HG02610 (cell line): ENCODE results near the gene ANGPT4.

Source experiments
- ATAC-seq: cut with Tn5 transposase; IDR thresholded peaks from one replicate; pipeline ENCODE4 v1.9.1; 2021; ENCODE audit warnings: mild to moderate bottlenecking, moderate library complexity; ENCODE audit not compliant: unreplicated experiment

ANGPT4 gene

DNA sequence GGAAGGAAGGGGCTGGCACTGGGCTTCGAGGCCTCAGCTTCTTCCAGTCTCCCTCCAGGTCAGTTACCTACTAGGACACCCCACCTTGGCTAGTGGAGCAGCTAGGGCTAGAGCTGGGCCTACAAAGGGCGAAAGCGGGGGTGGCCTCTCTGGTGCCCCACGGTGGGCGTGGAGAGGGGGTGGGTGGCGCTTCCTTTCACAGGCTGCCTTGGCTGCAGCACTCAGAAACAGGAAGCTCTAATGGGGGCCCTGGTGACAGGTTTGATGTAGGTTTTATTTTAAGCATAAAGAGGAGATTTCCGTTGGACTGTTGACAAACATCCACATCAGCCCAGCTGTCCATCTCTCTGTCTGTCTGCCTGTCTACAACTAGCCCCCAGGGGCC lies 69.2 kb downstream of the ANGPT4 start:
- ATAC-seq, result no peak

DNA sequence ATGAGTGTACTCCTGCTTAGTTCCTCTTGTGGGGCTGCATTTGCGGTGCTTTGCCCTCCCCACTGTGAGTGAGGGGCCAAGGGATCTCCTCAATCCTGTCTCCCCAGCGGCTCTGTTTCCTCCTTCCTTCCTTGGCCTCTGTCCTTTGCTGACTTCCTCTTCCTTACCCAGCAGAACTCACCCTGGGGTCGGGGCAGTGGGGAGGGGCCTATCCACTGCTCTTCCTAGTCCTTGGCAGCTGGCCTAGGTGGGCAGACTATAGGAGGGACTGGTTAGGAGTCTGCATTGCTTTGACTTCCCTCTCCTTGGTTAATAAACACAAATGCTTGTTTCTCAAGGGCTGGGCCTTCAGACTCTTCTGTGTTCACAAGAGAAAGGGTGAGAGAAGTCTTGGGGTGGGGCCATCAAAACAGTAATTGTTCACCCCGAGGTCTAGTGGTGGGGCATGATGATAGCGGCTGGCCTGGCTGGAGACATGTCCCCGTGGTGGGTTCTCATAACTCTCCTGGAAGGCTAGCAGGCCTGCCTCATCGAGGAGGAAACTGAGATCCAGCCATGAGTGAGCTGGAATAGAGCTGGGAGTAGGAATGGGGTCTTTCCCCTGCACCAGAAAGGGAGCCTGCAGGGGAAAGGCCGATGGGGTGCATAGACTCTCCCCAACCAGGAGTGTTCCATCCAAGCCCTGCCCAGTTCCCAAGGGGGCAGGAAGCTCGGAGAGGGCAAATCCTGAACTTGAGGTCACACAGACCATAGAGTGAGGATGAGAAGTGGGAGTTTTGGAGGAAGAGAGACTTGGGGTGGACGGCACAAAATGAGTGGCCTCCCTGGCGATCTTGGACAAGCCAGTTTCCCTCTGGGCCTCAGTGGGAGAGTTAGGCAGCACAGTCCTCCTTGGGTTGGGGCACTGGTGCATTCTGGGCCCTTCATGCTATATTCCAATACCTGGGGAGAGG lies 69.9 kb downstream of the ANGPT4 start:
- ATAC-seq, result no peak

DNA sequence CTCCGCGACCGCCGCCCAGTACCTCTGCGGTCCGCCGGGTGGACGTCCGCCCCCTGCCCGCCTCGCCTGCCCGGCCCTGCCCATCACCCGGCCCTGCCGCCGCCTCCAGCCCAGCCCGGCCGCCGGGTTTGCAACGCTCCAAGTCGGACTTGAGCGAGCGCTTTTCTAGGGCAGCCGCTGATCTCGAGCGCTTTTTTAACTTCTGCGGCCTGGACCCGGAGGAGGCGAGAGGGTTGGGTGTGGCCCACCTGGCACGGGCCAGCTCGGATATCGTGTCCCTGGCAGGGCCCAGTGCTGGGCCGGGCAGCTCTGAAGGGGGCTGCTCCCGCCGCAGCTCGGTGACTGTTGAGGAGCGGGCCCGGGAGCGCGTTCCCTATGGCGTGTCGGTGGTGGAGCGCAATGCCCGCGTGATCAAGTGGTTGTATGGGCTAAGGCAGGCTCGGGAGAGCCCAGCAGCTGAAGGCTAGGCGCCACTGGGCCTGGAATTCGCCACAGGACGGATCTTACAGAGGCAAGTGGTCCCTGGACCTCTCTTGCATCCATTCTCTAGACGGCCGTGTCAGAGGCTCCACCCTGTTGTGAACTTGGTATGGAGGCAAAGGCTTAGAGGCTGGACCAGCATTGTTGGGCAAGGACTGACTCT lies 70.8 kb downstream of the ANGPT4 start:
- no peak for ATAC-seq

DNA sequence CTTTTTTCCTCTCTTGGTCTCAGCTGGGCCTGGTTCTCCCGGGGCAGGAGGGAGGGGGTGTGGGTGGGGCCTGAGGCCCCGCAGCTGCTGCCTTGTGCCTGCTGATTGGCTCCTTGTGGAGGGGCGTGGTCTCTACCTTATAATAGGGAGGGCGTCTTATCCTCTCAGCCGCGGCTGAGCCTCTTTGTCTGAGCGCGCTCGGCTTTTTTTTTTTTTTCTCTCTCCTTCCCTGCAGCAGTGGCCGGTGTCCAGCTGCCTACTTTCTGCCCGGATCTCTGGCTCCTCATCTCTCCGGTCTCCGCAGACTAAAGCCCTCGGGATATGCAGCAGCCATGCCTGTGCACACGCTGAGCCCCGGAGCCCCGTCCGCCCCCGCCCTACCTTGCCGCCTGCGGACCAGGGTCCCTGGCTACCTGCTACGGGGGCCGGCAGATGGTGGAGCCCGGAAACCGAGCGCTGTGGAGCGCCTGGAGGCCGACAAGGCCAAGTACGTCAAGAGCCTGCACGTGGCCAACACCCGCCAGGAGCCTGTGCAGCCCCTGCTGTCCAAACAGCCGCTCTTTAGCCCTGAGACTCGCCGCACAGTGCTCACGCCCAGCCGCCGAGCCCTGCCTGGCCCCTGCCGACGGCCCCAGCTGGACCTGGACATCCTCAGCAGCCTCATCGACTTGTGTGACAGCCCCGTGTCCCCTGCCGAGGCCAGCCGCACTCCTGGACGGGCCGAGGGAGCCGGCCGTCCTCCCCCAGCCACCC lies 71.5 kb downstream of the ANGPT4 start:
- ATAC-seq, result peak; percentile 97

- no peak for ATAC-seq
These were observed 72.2 kb downstream of the ANGPT4 start for GRCh38 chr20:843912-844311.

DNA sequence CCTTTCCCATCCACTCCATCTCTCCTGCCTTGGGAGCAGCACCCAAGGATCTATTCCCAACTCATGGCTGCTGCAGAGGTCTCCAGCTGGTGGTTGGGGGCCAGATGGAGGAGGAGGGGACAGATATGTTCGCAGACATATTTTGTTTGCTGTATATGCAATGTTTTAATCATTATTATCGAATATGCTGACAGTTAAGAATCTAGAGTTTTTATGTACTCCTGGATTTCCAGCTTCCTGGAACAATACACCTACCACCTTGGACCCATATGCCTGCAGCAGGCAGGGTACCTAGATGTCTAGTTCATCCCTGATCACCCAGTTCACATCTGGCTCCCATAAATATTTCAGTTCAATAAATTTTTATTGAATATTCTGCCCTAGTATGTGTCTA lies 73.6 kb downstream of the ANGPT4 start:
- no peak for ATAC-seq

DNA sequence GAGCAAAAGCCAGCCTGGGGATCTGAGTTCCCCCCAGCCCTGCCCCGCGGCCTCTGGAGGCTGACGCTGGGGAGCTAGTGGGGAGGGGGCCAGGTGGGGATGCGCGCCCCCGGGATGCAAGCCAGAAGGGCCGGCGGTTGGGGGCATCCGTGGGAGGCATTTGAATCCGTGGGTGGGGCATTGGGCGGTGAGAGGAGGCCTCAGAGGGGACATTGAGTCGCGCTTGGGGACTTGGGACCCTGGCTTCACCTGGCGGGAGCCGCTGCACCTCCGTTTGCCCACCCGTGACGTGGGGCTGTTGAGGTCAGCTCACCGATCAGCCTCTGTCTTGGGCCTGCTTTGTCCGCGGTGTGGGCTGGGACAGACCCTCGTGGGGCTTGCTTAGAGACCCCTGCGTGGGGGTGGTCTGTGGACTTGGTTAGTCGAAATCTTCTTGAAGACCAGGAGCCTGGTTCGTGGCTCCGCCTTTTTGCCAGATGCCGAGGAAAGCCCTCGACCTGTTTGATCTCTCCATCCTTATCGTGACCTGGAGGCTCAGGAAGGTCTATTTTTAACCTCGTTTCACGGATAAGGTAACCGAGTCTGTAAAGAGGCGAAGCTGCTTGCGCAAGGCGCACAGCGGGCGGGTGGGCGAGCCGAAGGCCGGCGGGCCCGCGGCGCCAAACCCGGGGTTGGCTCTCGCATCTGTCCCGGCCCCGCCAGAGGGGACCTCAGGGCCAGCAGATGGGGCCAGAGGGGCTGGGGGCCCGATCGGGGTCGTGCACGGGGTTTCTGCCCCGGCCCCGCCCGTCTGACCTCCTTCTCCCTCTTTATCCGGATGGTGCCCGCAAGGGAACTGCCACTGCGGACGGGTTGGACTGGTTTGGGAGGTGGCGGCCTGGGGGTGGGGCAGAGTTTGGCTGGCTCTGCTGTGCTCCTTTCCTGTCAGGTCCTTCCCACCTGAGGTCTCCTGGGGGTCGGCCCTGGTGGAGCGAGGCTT lies 74.3 kb downstream of the ANGPT4 start:
- no peak for ATAC-seq

DNA sequence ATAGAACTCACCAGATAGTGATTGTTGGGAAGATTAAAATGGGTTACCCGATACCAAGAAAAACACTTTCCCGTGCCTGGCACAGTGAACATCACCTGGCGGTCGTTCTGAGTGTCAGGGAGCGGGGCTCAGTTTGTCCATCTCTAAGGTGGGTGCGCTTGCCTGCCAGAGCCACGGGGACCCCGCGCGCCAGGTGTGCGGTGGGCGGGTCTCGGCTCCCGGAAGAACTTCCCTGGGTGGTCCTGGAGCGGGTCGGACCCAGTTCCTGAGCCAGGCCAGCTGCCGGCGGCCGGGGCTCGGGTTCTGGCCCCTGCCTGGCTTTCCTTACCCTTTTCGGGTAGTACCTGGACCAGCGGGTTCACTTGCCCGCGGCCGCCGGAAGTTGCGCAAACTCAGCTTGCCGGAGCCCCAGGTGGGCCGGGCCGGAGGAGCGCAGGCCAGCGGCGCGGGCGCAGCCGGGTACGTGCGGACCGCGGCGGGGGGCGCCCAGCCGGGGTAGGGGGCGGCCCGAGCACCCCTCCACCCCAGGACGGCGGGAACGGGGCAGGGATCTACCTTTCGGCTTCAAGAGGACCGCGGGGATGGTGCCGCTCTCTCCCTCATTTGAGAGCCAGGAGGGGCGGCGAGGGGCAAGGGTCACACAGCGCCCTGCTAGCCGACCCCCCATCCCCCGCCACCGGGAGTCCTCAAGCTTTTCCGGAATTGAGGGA lies 75.1 kb downstream of the ANGPT4 start:
- ATAC-seq, result no peak

DNA sequence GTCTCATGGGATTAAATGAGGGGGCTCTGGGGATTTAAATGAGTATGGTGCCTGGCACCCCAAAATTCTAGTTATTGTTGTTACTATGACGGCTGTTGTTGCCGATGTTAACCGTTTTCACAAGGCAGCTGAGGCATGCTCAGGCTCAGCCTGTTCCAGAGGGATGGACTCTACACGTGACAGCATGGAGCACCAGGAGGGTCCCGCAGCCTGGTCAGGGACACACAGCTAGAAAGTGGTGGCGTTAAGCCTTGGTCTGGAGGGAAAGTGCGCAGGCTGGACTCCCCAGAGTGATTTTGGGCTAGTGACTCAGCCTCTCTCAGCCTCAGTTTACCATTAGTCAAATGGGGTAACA lies 75.7 kb downstream of the ANGPT4 start:
- ATAC-seq, result no peak

- ATAC-seq, result no peak
These were observed 76.5 kb downstream of the ANGPT4 start for GRCh38 chr20:839626-840025.

DNA sequence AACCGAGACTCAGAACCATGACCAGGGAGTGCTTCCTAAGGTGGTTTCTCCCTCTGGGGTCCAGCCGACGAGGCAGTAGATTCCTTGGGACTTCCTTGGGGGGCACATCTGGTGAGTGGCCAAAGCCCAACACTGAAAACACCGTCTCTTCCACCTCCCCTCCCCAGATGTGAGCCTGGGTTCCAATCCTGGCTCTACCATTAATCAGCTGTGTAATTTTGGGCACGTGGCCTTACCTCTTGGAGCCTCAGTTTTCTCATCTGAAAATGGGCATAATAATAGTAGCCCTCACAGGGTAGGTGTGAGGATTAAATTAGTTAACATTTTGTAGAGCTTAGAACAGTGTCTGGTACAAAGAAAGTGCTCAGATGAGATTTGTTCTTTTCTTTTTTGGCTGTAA lies 77.1 kb downstream of the ANGPT4 start:
- ATAC-seq, result no peak

DNA sequence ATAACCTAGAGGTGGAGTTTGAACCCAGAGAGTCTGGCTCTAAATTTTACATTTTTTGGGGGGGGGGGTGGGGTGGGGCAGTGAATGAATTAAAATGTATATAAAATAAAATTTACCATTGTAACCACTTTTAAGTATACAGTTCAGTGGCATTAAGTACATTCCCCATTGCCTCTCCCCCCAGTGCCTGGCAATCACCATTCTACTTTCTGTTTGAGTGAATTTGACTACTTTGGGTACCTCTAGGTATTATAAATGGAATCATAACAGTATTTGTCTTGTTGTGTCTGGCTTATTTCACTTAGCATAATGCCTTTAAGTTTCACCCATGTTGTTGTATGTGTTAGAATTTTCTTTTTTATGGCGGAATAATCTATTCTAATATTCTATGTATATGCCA lies 79.9 kb downstream of the ANGPT4 start:
- no peak for ATAC-seq

DNA sequence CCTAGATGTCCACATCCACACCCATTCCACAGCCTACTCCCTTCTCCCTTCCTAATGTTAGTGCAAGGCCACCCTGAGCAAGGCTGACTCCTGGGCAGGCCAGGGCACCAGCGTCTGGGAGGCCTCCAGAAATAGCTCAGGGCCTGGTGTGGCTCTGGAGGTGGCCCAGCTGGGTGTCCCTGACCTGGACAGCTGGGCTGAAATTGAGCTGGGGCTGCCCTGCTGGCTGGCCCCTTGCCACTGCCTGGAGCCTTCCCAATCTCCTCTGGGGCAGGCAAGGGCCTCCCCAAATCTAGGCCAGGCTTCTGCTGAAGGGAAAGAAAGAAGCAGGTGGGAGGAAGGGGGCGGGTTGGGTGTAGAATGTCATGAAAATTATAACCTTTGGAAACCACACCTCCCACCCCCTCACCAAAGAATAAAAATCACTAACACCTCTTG lies 80.5 kb downstream of the ANGPT4 start:
- no peak for ATAC-seq

DNA sequence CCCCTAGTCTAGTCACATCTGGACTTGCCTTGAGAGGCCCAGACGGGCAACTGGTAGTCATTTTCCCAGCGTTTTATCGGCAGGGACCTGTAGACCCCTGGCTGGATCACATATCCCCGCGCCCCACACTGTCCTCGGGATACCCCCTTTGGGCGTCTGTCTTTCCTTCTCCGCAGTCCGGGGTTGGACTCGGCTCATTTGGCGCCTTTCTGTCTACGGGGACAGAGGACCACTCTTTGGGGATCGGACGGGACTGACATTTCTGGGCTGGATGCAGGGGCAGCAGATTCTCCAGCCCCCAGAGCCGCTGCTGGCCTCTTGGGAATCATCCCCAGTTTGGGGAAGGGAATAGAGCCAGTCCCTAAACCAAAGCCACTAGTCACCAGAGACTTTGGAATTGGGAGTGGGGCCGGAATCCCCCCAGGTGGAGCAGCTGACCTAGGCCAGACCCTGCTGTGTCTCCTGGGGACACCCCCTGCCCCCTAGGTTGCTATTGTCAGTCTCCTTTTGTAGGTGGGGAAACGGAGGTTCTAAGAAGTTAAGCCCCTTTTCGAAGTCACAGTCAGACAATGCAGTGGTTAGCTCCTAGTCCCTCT lies 81.9 kb downstream of the ANGPT4 start:
- no peak for ATAC-seq

GRCh38 chr20:833450-834150 lies 82.5 kb downstream of the ANGPT4 start, which contains the start of gene FAM110A:
Gene FAM110A, plus strand, starts transcription at chr20:833715. Its CDS starts 11,090 bp downstream, at chr20:844805.
- ATAC-seq, result peak; percentile 97

GRCh38 chr20:833121-833449 lies 83.0 kb downstream of the ANGPT4 start:
- ATAC-seq, result no peak

- ATAC-seq, result no peak
These were observed 84.2 kb downstream of the ANGPT4 start for GRCh38 chr20:831956-832355.

GRCh38 chr20:831251-831650 lies 84.9 kb downstream of the ANGPT4 start:
- ATAC-seq, result no peak

GRCh38 chr20:830011-830521 lies 86.1 kb downstream of the ANGPT4 start:
- no peak for ATAC-seq
